Right lung (tissue), 10 donors: ENCODE data around the gene COL16A1. TPM values are rescaled to one million over a fixed set of nuclear protein-coding genes. Genes with fewer than 3 reads are reported as not detected.
A peak's percentile ranks its signal among the peaks of the same experiment; 100 is the strongest.

Source experiments
- DNase-seq, 2 donors: peaks; one replicate each; pipeline ENCODE4 v3.0.0-alpha.2; 2013
- long read RNA-seq, 8 donors: transcript quantifications; one replicate each; lab custom pipeline, GENCODE V29; 2026
- polyA plus RNA-seq, 5 donors: library from polyadenylated mRNA; unstranded; fragments of 120-200 nt; gene quantifications; one replicate each; pipeline versions ENCODE4 v1.2.1 to v1.2.3, GENCODE V29; 2013; ENCODE audit warnings: inconsistent platforms in 1 of 5, low replicate concordance in 1 of 5; ENCODE audit not compliant: insufficient read length in 5 of 5, insufficient read depth in 1 of 5

The COL16A1 gene
- 100 to 1,000 TPM in 4 of 5 donors, 10 to 100 TPM in 1; 99.7 to 160 (median 132) TPM for polyA plus RNA-seq
- long read RNA-seq, donor 1, partial matches to known transcripts: 8 of 8 reads
- long read RNA-seq, donor 1, other reads (novel, unspliced or antisense): 0 of 8 reads
- long read RNA-seq, donor 2, full-length matches to known transcripts: 4 of 4 reads
- long read RNA-seq, donor 2, partial matches to known transcripts: 0 of 4 reads
- long read RNA-seq, donor 2, other reads (novel, unspliced or antisense): 0 of 4 reads
- long read RNA-seq, donor 3, partial matches to known transcripts: 40 of 40 reads
- long read RNA-seq, donor 3, other reads (novel, unspliced or antisense): 0 of 40 reads
- long read RNA-seq, donor 4, partial matches to known transcripts: 20 of 21 reads
- long read RNA-seq, donor 4, other reads (novel, unspliced or antisense): 0 of 21 reads
- long read RNA-seq, donor 5, full-length matches to known transcripts: 4 of 37 reads
- long read RNA-seq, donor 5, partial matches to known transcripts: 33 of 37 reads
- long read RNA-seq, donor 5, other reads (novel, unspliced or antisense): 0 of 37 reads
- long read RNA-seq, donor 6, full-length matches to known transcripts: 4 of 10 reads
- long read RNA-seq, donor 6, partial matches to known transcripts: 6 of 10 reads
- long read RNA-seq, donor 6, other reads (novel, unspliced or antisense): 0 of 10 reads
- long read RNA-seq, donor 7, partial matches to known transcripts: 5 of 7 reads
- long read RNA-seq, donor 7, other reads (novel, unspliced or antisense): 0 of 7 reads
- long read RNA-seq, donor 8, full-length matches to known transcripts: 1 of 1 reads
- long read RNA-seq, donor 8, partial matches to known transcripts: 0 of 1 reads
- long read RNA-seq, donor 8, other reads (novel, unspliced or antisense): 0 of 1 reads

DNA sequence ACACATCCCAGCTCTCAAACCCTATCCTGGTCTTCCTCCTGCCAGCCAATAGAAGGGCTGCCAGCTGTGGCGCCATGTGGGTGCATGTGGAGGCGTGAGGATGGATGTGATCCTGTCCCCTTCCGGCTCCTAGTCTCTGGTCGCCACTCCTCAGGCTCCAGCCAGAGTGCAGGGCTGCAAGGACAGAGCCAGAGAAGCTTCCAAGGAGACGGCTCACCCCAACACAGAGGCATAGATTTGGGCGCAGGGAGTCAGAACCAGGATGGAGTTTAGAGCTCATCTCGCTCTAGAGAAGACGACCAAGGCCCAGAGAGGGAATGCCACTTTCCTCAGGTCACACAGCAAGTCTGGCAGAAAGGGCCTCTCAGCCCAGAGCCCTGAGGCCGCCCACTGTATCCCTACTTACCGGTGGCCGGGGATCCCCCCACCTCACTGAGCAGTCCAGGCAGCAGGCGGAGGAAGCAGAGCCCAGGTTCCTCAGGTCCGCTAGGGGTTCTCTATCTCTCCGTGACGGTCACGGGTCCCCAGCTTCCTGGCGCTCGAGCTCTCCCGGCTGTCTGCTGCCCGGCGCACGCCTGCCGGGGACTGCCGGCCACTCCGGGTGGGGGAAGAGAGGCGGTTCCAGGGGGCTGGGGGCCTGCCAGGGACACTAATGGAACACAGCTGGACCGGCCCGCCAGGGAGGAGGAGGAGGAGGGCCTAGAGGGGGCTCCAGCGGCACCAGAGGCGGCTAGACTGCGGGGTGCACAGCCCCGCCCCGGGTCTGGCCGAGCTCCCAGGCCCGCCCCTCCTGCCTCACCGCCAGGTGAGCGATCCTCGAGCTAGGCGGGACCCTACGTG, at the start of gene COL16A1:
COL16A1 (minus strand) TSS at position 587 of the 840 bp plus-strand sequence. CDS start 1,824 bp downstream, outside the sequence.
- DNase-seq: peak; percentile 91 to 93

DNA sequence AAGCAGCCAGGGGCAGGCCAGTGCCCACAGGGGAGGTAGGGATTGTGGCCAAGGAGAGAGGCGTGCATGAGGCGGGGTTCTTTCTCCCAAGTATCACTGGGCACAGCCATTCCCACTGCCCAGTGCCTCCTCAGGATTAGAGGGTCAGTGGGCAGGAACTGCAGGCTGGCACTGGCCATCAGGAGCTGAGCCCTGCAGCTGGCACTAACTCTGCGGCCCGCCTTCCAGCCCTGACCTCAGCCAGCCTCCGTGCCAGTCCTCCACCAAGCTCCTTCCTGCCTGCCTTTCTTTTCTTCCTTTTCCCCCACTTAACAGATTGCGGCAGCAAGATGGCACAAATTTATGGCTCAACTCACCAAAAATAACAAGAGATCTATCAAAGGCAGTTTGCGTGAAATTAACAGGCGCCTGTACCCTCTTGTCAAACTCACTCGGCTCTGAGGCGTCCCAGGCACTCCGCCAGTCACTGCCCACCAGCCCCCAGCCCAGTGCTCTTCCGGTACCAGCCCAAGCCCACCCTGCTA, 49.2 kb upstream of the COL16A1 start:
- no peak for DNase-seq

DNA sequence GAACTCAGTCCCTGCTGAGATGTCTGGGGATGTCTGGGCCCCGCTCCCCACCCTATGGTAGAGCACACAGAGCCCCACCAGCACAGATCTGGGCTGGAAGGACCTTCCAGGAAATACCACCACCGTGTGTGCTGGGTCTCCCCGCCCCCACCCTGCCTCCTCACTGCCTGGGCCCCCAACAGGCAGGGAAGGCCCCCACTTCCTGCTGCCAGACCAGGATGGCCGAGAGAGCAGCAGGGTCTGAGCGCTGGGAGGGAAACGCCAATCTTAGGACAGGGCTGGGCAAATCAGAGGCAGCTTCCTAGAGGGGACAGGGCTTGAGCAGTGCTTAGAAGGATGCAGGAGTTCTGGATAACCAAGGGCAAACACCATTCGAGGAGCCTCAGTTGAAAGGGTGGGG, 48.4 kb upstream of the COL16A1 start:
- no peak for DNase-seq

DNA sequence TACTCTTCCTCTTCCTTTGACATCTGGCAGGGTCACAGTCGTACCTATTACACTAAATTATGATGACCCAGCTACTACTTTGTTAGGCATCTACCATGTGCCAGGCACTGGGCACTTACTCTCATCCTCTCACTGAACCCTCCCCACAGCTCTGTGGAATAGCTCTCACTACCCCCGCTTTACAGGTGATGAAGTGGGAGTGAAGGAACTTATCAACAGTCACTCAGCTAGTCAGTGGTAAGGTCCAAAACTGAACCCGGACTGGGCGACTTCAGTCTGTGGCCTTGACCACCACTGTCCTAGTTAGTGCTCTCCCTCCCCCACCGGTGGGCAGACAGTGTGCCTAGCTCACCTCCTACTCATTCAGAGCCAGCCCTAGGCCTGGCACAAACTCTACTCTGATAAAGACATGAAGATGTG, 48.0 kb upstream of the COL16A1 start:
- no peak for DNase-seq

GRCh38 chr1:31750858-31751510, 47.2 kb upstream of the COL16A1 start:
- DNase-seq: no peak

DNA sequence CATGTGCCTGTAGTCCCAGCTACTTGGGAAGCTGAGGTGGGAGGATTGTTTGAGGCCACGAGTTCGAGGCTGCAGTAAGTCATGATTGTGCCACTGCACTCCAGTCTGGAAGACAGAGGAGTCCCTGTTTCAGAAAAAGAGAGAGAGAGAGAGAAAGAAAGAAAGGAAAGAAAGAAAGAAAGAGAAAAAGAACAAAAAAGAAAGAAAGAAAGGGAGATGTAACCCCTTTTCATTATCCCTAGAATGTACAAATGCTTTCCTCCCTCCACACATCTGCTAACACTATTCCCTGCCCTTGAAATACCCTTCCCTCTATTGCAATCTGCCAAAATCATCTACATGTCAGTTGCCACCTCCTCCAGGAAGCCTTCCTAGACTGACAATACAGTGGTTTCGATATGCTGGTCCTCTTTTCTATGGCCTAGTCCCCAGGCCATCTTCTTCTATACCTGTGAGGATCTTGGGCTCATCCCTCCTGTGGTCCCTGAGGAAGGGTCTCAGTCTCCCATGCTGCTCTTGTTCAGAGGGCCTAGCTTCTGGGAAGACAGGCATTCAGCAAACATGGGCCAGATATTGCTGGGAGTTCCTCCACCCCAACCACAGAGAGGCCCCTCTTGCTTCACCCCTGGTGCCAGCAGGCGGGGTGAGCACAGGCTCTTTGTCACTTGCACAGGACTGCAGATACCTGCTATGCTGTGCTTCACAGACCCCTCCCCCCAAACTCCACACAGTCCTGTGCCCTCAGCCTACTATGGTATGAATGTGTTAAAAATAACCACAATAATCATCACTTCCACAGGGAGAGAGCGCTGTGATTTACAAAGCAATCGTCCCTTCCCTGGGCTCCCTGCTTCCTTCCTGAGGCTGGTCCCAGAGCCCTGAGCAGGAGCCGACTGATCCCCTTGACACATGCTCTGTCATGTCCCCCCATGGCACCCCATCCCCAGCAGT, 46.2 kb upstream of the COL16A1 start:
- no peak for DNase-seq

DNA sequence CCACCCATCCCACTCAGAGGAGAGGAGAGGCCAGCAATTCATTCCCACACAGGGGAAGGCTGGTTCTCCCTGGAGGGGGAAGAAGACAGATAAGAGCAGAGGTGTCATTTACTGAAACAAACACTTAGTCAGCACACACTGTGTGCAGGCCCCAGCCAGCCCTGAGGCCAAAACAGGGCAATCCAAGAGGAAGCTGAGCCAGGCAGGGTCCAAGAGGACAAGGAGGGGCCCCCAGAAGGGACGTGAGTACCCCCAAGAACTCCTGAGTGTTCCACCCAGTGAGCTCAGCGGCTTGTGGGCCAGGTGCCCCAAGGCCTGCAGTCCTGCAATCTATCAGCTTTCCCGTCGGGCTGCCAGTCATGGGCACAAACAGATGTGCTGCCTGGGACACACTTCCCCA, 44.5 kb upstream of the COL16A1 start:
- DNase-seq: no peak

GRCh38 chr1:31747304-31747703, 43.5 kb upstream of the COL16A1 start:
- DNase-seq: no peak

DNA sequence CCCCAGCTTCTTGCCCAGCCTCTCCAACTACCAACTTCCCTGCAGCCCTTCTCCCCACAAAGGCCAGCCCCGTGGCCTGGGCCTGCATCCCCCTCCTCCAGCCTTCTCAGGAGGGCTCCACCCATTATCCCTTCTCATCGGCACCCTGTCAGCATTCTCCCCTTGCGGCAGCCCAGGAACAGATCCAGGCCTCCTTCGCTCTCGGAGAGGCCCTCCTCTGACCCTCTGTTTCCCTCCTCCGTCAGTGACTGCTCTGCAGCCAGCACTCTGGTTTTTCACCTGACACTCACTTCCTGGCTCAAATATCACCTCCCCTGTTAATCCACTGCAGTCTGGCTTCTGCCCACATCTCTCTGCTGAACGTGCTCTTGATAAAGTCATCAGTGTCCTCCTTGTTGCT, 42.9 kb upstream of the COL16A1 start:
- DNase-seq: no peak

DNA sequence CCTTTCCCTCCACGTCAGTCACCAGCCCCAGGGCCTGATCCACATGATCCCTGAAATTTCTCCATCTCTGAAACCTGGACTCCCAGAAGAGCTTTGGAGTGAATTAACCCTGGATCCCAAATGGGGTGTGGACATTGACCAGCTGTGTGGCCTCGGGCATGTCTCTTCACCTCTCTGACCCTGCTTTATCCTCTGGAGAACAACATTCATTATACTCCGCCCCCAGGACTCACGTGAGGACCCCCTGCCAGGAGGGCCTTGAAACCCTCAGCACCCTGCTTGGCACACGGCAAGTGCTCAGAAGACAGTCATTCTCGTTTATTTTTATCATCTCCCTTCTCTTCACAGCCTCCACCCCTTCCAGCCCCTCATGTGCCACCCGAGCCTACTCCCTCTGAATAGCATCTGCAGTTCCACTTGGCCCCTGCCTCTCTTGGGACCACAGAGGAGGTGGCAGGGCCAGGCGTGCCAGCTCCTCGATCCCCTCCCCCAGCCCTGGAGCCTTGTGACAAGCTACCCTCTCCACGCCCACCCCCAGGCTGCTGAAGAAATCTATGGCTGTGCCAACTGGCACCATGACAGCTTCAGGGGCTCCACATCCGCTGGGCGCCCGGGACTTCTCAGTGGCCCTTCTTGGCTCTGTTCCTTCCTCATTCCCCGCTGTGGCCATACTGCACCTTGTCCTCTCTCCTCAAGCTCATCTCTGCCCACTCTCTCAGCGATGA, 42.3 kb upstream of the COL16A1 start:
- no peak for DNase-seq

DNA sequence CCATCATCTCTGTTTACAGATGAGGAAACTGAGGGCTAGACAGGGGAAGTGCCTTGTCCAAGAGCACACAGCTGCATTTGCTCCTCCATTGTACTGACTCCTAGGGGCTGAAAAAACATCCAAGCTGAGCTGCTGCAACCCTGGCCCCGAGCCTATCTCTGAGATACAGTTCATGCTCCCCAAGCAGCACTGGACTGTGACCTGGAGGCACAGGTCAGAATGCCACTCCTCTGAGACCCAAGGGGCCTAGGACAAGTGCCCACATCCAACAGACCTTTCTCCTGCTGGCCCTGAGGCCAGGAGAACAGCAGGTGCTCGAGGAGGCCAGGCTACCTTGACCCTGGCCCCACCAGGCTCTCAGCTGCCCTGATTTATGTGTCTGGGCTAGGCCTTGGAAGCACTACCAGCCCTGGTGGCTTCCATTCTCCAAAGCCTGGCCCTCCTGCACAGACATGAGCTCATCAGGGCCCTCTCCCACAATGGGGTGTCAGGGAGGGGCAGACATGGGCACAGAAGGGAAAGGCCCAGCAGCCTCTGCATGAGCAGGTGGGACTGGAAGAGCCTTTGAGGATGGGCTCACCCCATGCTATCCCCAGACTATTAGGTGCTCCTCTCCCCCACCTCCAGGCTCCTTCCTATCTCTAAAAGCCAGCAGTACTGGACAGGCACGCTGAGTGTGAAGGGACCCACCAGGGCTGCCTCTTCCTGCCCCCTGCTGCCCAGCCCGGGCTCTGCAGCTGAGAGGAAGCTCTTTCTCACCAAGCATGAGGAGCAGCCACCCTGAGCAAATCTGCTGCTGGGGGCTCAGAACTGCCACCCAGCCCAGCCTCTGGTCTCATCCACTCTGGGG, 41.5 kb upstream of the COL16A1 start:
- no peak for DNase-seq

DNA sequence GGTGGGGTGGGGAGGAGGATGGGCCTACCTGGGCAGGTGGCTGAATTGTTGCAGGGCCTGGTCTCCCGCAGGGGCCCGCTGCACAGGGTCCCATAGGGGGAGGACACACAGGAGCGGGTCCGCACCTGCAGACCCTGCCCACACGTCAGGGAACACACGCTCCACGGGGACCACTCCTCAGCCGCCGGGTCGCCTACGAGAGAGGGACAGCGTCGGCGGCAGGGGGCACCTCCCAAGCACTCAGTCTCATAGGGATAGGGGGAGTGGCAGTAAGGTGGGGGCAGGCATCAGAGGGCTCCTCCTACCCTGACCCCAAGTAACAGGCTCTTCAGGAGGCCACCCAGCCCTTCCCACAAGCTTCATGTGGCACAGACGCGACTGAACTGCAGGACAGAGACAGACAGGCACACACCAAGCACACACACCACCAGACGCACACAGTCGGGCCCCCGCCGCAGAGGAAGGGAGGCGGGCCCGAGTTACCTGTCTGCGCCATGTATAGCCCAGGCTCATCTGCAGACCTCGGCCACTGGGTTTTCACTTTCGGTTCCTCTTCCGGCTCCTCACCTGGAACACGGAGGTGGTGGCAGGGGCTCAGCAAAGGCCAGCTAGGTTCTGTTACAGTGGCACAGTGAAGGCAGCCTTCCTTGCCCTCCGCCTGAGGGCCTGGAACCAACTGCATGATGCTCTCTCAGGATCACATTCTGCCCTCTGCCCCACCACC, 40.5 kb upstream of the COL16A1 start:
- no peak for DNase-seq

- DNase-seq: no peak
These were observed 38.8 kb upstream of the COL16A1 start for GRCh38 chr1:31742462-31743212.

DNA sequence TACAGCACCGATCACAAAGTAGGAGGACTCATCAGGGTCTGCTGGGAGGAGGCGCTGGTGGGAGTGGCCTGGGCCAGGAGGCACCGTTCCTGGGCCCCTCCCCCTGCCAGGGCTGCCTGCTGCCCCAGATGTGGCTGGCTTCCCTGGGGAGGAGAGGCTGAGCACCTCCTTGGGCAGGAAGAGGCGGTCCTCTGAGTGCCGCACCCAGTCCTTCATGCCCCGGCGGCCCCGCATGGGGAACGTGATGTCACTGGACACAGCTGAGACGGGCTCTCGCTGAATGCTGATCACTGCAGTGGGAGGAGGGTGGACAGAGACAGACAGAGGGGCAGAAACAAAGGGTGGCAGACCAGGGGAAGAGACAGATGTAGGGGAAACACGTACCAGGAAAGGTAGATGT, 35.5 kb upstream of the COL16A1 start:
- DNase-seq: no peak

- no peak for DNase-seq
These were observed 32.9 kb upstream of the COL16A1 start for GRCh38 chr1:31736675-31737074.

DNA sequence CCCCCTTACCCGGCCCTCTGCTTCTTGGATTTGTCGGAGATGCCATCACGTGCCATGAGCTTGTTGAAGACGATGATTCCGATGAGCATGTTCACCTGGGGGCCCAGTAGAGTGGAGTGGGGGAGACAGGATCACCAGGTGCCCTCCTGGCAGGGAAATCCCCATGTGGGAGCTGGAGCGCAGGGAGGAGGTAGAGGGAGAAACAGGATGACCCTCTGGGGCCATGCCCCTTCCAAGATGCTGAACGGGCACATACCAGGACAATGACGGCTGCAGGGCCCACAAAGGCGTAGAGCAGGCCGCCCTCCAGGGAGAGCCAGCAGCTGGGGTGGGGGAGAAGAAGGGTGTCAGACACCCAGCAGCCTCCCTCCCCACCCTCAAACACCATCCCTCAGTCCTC, 31.8 kb upstream of the COL16A1 start:
- DNase-seq: no peak
